Stimulated activated CD4-positive, alpha-beta T cell treated with anti-CD3 and anti-CD28 coated beads, Interleukin-1b, Interleukin-23, amount 100 ng/mL, for 4 hours (primary cell): ENCODE measurements around the gene STARD10.

Experiments
- DNase-seq, 2 donors: peaks; one replicate each; pipeline ENCODE4 v3.0.0-alpha.2; 2020; ENCODE audit warnings: low read depth in 2 of 2

The STARD10 gene

DNA sequence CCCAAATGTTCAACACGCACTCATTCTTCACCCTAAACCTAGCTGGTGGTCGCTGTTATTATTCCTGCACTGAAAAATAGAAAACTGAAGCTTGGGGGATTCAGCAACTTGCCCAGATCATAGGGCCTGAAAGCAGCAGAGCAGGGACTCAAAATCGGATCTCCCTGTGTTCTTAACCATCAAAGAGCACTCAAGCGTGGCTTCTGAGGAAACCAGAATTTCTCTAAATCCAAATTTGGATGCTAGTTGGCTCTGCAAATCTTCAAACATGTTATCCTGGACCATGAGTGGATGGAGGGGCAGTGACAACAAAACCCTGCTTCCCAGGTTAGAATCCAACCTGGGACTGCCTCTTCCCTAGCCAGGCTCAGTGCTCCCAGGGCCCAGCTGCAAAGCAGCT lies 30.0 kb downstream of the STARD10 start:
- no peak for DNase-seq

DNA sequence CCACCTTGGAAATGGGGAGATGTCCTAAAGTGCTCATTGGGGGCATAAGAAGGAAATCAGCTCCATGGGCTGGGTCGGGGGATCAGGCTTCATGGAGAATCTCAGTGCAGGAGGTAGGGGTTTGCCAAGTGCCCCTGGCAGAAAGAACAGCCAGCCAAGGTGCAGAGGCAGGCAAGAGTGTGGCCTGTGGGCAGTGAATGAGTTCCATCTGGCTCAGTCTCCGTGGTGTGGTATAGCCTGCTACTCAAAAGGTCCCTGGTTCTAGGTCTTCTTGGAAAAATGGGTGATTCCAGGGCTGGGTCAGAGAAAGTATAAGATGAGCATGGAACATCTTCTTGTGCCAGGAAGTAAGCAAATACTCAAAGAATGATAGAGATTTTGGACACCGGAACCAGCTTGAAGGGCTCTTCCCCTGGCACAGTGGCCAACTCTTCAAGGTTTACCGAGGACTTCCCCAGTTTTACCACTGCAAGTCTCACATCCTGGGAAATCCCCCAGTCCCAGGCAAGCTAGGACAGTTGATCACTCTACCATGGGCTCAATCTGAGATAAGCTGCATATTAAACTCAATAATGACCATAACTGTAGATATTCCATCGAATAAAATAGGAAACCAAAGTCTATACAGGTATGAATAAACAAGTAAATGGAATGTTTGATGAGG lies 31.1 kb downstream of the STARD10 start:
- no peak for DNase-seq

DNA sequence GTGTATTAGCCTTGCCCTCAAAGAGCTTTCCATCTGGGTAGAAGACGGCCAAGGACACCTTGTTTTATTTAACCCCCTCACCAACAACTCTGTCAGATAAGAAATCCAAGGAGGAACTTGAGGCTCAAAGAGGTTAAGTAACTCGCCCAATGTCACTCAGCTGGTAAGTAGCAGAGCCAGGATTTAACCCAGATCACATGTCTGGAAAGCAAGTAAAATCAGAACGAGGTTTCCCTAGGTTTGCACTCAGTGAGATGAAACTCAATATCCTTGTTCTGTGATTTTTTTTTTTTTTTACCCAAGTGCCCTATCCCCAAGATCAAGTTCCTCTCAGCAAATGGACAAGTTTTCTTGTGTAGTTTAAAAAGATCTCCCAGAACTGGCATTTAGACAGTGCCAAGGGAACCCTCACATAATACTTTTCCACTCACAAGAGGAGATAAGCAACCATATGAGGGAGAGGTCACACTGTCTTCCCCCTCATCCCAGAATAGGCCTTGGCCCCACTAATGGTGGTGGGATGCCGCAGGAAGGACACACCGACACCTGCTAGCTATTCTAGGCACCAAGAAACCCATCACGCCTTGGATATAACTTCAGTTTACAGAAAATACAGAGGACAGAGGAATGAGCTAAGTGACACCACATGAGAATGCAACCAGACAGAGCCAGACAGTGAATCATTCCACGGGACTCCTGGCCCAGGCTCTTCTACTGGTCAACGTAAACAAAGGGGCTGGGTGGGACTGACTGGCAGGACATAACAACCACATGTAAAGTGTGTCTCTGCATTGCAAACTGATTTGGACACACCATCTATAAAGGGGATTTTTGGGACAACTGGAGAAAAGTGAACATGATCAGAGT lies 33.1 kb downstream of the STARD10 start:
- no peak for DNase-seq

DNA sequence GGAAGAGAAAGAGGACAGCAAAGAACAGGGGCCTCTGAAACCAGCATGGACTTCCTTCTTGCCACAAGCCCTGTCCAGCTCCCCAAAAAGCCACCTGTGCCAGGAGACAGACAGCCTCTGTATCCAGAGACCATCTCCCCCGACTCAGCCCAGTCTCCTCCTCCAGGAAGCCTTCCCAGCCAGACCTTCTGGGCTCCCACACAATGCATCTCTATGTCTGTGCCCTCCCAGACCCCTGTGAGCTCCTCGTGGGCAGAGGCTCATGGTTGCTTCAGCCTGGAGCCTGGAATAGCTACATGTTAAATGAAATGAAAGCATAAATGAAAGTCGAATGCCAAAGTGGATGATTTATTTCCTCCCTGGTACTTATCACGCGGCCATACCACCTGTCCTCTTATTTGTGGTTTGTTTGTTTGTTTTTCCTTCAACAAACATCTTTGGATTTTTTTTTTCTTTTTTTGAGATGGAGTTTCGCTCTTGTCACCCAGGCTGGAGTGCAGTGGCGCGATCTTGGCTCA lies 34.3 kb downstream of the STARD10 start:
- no peak for DNase-seq

DNA sequence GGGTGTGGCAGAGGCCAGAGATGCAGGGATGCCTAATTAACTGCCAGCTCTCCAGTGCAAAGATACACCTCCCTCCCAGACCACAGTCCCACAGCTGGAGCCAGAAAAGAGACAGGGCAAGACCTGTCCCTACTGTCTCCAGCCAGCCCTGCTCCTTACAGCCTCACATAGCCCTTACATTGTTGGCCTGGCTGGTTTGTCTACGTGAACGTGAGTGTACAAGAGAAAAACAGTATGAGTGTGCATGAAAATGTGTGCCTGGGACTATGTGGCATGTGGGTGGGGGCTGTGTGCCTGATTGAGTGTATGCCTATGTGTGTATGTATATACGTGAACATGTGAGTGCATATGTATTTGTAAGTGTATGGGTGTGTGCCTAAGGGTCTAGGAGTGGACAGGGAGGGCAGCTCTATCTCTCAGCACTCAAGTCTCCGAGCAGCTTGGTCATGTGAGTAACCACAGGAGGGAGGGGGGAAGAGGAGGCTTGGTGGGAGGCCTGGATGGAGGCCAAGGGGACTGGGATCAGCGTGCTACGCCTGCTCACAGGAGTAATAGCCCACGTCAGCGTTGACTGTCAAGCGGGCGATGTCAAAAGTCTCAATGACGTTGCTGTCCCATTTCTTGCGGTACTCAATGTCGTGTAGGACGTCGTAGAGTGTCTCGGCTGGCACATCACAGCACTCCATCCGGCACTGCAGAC lies 35.0 kb downstream of the STARD10 start:
- no peak for DNase-seq

DNA sequence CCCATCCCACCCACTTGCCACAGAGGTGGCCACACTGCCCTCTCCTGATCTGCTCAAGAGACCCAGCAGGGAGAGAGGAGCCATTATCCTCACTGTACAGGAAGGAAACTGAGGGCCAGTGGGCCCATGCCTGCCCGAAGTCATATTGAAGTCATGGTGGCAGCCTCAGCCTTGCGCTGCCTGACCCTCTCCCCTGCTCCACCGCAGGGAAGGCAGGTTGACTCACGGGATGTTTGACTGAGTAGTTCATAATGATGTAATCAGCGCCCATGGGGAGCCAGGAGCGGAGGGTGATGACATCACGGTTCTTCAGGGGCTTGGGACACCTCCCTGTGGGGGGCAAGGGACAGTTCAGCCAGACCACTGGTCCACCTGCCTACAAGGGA lies 35.5 kb downstream of the STARD10 start:
- DNase-seq = no peak

DNA sequence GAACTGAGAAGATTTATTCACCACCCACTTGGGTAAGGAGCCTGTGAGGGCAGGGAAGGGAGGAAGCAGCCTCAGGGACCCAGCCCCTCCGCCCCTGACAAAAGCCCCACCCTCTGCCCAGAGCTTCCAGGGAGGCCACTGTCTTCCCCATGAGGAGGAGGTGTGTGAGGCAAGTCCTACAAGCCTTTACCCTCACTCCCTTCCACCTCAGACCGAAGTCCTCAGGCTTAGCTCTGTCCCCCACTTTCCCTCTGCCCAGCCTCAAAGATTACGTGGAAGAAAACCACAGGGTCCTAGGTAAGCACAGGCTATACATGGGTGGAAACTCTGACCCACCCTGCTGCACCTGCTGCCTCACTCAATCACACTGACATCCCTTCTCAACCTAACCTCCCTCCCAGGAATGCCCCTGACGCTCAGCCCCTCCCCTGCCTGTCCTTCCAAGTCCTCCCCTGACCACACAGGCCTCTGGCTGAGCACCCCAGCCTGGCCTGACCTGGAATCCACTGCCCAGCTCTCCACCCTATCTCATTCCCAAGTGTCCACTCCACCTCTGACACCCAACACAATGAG lies 38.0 kb downstream of the STARD10 start:
- no peak for DNase-seq

DNA sequence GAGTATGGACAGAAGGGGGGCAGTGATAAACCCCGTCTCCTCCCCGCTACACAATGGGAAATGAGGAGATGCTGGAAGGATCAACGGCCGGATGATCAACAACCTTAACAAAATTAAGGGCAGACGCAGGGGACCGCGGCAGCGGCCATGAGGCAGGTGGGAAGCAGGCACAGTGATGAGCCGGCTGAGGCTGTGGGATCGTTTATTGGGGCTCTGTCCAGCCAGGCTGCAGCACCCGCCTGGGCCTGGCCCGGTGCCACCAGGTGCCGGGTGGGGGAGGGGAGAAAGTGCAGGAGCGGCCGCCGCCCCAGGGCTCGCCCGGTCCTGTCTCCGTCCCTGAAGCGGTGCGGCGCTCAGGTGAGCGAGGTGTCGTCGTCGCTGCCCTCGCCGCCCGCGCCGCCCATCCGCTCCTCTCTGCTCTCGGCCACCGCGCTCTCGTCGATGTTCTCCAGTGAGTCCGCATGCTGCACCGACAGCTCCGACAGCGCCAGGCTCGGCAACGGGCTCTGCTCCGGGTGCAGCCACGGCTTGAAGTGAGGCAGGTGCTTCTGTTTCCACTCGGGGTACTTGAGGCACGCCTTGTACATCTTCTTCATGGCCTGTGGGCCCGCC lies 39.2 kb downstream of the STARD10 start:
- DNase-seq = no peak

DNA sequence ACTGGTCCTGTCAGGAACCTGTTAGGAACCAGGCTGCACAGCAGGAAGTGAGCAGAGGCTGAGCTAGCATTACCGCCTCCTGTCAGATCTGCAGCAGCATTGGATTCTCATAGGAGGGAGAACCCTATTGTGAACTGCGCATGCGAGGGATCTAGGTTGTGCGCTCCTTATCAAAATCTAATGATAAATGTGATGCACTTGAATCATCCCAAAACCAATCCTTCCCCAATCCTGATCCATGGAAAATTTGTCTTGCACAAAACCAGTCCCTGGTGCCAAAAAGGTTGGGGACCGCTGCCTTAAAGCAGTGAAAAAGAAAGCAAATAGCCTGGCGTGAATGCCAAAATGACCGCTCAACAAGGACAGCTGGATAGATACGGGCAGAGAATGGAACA lies 39.7 kb downstream of the STARD10 start:
- no peak for DNase-seq

DNA sequence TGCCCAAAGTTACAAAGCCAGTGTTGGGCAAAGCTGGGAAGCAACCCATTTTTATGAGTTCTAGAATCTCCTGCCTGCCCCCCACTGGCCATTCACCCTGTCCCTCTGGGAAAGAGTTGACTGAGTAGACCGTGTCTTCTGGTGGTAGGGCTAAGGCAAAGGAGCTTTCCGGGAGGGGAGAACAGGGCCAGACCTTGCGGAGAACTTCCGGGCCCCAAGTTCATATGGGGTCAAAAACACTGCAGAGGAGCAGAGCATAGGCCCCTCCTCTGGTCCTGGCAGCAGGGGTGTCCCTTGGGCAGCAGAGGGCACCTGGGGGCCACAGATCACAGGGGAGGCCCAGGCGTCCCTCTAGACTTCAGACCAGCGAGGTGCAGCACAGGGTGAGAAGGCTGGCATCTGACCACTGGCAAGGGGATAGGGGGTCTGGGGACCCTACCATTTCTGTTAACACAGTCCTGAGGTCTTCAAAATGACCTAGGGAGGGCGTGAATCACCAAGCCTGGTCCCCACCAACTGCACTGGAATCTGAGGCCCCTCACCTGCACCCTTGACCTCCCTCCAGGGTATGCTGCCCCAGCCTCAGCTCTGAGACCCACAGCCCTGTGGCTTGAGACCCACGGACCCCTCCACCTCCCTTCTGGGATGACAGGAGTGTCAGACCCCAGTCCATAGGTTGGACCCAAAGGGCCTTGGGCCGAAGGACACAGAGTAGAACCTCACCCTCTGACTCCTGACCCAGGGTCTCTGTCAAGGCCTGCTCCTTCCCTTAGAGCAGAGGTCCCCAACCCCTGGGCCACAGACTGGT lies 40.3 kb downstream of the STARD10 start:
- no peak for DNase-seq

DNA sequence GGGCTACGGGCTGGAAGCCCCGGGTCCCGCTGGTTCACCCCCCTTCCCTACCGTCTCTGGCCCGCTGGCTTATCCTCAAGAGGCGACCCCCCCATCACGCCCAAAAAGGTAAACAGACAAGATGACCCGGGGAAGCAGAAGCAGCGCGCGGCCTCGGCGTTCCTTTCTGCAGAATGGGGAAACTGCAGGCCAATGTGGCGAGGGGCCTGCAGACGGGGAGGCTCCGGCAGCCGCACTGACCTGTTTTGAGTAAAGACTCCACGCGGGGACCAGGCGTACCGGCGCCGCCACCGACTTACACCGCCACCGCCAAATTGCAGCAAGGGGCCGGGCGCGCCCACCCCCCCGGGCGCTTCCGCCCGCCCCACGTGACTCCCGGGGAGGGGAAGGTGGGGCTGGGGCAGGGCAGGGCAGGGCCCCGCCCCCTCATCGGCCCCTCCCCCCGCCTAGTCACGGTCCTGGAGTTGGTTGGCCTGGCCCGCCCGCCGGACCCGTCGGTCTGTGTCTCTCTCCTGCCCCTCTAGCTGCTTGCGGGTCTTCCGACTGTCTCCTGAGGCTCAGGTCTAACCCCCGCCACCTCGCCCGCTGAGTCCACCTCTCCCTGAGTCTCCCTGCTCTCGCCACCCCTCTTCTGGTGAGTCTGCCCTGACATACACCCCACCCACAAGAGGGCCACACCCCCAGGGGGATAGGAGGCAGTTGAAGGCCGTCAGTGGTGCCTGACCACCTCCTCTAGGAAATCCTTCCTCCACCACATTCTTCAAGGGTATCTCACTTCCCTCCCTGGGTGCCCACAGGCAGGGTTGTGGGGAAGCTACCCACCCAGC lies 41.5 kb downstream of the STARD10 start, which contains the start of gene ARAP1:
Gene ARAP1, minus strand, starts transcription at position 321 of the 827 bp plus-strand sequence. CDS start 25,280 bp downstream, outside the sequence.
- DNase-seq = peak; percentile 65 to 71

DNA sequence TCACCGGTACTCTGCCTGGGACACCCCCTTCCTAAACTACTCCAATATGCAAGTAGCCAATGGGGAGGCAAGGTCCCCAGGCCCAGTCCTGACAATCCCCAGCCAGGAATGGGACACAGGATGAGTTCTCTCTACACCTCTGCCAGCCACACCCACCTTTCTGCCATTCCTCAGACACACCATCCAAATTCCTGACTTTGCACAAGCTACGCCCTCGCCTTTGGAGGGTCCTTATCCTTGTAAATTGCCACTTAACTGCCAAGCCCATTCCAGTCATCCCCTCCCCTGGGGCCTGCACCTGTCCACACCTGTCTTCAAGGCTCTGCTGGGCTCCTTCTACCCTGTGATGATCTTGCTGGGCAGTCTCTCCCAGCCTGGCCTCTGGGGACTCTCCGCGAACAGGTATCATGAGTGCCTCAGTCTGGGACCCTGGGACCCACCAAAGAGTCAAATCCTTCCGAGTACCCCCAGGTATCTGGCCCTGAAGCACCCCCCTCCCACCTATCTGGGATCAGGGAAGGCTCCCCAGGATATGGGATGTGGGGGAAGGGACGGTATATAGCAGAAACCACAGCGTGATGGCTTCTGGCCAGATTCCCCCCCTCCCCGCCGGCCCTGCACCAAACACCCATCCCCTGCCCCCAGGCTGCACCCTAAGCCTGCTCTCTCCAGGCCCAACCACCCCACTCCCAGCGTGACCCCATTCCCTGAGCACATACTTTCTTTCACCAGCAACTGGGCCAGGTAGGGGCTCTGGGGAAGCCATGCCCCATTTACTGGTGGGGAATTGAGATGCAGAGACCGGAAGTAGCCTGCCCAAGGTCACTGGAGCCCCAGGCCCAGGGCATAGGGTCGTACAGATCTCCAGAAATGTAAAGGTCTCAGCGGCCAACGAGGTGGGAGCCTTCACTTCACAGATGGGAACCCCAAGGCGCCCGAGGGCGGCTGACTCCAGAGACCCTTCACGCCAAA lies 42.4 kb downstream of the STARD10 start:
- DNase-seq = no peak

DNA sequence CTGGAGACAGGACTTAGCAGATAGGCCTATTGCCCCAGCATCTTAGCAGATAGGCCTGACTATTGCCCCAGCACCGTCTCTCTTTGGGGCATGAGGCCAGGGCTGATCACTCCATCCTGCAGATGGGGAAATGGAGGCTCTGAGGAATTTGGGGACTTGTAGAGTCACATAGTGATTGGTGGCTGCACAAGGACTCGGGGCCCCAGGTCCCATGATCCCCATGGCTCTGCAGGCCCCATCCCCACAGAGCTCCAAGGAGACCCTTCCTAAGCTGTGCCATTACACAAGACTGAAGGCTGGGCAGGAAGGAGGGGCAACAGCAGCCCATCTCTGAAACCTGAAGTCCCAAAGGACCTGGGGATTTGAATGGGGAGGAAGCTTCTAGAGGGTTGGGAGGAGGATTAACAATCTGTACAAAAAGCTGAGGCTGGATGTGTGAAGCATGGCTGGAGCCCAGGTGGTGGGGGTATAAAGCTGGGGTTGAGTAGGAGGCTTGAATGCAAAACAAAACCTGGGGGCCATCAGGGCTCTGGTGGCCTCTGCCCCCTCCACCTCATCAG lies 43.2 kb downstream of the STARD10 start:
- DNase-seq = no peak

DNA sequence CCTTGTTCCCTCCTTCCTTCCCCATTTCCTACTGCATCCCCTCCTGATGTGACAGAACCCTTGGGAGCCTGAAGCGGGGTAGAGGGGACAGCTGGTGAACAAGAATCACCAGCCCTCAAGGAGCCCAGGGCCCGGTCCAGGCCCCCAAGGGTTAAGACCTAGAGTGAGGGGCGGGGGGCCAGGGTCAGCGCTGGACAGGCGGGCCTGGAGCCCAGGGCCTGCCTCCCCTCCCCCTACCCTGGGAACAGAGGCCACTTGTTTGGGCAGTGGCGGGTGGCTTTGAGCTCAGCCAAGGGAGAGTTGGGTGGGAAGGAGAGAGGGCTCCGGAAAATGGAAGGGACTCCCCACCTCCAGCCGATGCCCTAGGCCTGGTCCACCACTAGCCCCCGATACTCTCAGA lies 43.8 kb downstream of the STARD10 start:
- no peak for DNase-seq

DNA sequence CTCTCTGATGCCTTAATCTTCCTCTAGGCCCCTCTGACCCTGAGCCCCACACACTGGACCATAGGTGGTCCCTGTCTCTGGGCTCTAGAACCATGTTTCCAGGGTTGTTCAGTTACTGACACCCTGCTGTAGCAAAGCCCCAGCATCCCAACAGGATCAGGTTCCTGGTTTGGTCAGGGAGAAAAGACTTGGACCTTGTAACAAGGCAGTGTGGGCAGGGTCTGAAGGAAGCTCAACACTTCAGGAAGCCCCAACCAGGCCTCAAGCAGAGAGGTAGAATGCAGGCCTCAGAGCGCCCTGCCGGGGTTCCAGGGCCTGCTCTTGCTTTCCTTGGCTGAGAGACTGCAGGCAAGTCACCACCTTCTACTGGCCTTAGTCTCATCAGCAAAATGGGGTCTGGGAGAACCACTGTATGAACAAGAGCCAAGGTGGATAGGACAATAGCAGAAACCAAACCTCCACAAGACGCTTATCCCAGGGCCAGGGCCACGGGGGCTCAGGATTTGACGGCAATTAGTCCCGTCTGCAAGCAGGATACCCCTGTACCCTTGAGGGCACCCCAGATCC lies 46.5 kb downstream of the STARD10 start:
- DNase-seq = no peak

DNA sequence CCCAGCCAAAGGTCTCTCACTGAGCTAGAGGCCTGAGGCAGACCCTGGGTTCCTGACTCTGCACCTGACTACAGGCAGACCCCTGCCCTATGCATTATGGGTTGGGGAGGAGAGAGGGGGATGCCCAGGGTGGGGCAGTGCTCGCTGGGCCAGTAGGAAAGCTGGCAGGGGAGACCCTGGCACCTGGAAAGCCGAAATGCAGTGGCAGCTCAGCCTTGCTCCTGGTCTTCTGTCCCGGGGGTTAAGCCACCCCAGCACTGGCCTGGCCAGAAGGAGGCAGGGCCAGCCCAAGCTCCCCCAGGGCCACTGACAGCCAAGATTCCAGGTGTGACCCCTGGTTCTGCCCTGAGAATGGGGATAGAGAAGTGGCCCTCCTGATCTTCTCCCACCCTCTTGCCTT lies 47.0 kb downstream of the STARD10 start:
- DNase-seq = no peak

DNA sequence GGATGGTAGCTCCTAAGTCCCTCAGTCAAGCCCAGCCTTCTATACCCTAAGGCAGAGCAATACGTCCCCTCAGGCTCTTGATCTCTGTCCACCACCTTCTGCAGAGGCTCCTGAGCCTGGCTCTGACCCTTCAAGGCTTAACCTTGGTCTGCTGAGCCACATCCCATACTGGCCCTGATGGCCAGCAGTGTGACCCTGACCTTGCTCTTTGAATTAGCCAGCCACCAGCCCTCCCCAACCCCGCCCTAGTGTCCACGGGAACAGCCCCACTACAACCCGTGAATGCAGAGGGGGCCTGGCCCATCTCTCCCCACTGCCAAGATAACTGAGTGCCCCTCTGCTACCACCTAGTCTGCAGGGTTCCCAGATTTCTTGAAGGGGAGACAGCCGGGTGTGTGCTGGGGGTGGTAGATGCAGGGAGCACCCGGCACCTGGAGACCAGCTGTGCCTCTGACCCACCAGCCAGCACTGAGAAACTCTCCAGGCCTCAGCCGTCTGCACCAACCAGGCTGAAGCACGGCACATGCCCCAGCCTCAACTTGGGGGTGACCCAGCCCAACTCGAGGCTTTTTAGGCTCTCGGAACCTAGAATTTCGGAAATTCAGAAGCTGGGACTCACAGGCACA lies 47.8 kb downstream of the STARD10 start:
- DNase-seq = no peak

DNA sequence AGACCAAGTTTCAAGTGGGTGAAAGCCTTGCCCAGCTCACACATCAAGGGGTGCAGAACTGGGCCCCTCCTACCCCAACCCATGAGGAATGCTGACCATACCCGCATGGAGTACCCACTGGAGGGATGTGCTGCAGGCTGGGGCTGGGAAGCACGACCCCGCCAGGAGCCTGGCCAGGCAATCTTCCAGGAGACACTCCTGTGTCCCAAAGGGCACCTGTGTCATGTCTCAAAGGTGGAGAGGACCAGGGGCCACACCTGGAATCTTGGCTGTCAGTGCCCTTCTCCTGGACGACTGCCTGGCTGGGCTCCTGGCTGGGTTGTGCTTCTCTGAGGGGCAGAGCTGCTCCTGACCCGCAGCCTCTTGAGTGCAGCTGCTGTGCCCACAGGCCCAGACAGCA lies 48.3 kb downstream of the STARD10 start:
- DNase-seq = no peak
